Fibroblast of skin of right quadriceps (primary cell): ENCODE results near the gene NAV3.

Experiments
- DNase-seq: peaks from one replicate; pipeline ENCODE4 v3.0.0-alpha.2; 2013

Gene NAV3

GRCh38 chr12:77940011-77940423 is 109.3 kb downstream of the NAV3 start:
- peak; percentile 93 for DNase-seq

- DNase-seq: peak; percentile 80
These were observed 109.9 kb downstream of the NAV3 start for GRCh38 chr12:77940567-77940966.

- no peak for DNase-seq
These were observed 110.7 kb downstream of the NAV3 start for GRCh38 chr12:77941401-77941800.

- peak; percentile 78 for DNase-seq
These were observed 112.8 kb downstream of the NAV3 start for GRCh38 chr12:77943466-77943865.

GRCh38 chr12:77946541-77947061 is 115.9 kb downstream of the NAV3 start:
- peak; percentile 71 for DNase-seq

GRCh38 chr12:77947330-77947729 is 116.6 kb downstream of the NAV3 start:
- DNase-seq: peak; percentile 85

- DNase-seq: peak; percentile 12
These were observed 117.1 kb downstream of the NAV3 start for GRCh38 chr12:77947746-77948145.

GRCh38 chr12:77949943-77950342 is 119.2 kb downstream of the NAV3 start:
- peak; percentile 39 for DNase-seq

GRCh38 chr12:77953528-77954205 is 123.0 kb downstream of the NAV3 start:
- DNase-seq: no peak

GRCh38 chr12:77954206-77954555 is 123.5 kb downstream of the NAV3 start:
- peak; percentile 31 for DNase-seq

GRCh38 chr12:77957062-77957461 is 126.4 kb downstream of the NAV3 start:
- DNase-seq: peak; percentile 32

- DNase-seq: no peak
These were observed 133.0 kb downstream of the NAV3 start for GRCh38 chr12:77963576-77964178.

GRCh38 chr12:77965790-77966189 is 135.1 kb downstream of the NAV3 start:
- no peak for DNase-seq

- no peak for DNase-seq
These were observed 137.3 kb downstream of the NAV3 start for GRCh38 chr12:77968021-77968420.

- DNase-seq: no peak
These were observed 137.9 kb downstream of the NAV3 start for GRCh38 chr12:77968571-77968970.

GRCh38 chr12:77973579-77973978 is 142.9 kb downstream of the NAV3 start:
- DNase-seq: no peak

GRCh38 chr12:77974645-77975044 is 144.0 kb downstream of the NAV3 start:
- DNase-seq: no peak

- DNase-seq: no peak
These were observed 149.0 kb downstream of the NAV3 start for GRCh38 chr12:77979597-77980250.

- DNase-seq: peak; percentile 25
These were observed 150.1 kb downstream of the NAV3 start for GRCh38 chr12:77980782-77981181.

GRCh38 chr12:77983859-77984258 is 153.2 kb downstream of the NAV3 start:
- no peak for DNase-seq

- no peak for DNase-seq
These were observed 162.1 kb downstream of the NAV3 start for GRCh38 chr12:77992760-77993159.

GRCh38 chr12:77993658-77994057 is 163.0 kb downstream of the NAV3 start:
- no peak for DNase-seq

- DNase-seq: peak; percentile 86
These were observed 164.9 kb downstream of the NAV3 start for GRCh38 chr12:77995436-77996167.
